Measurements from ENCODE around the gene PPP2R2B.

The PPP2R2B gene

GRCh38 chr5:146884066-146884626 lies 5.6 kb upstream of the PPP2R2B start:
- DNase-seq: no peak

- DNase-seq: no peak
These were observed 5.0 kb upstream of the PPP2R2B start for GRCh38 chr5:146883511-146883910.

GRCh38 chr5:146880966-146881365 lies 2.4 kb upstream of the PPP2R2B start:
- DNase-seq: no peak

- DNase-seq: peak; percentile 20
These were observed 628 bp downstream of the PPP2R2B start for GRCh38 chr5:146877783-146878475.

- DNase-seq: no peak
These were observed 1.3 kb downstream of the PPP2R2B start for GRCh38 chr5:146877178-146877681.

GRCh38 chr5:146873186-146873917 lies 5.2 kb downstream of the PPP2R2B start:
- no peak for DNase-seq

- DNase-seq: no peak
These were observed 6.4 kb downstream of the PPP2R2B start for GRCh38 chr5:146872188-146872587.

GRCh38 chr5:146867996-146868708 lies 10.4 kb downstream of the PPP2R2B start:
- DNase-seq: no peak

- DNase-seq: no peak
These were observed 12.3 kb downstream of the PPP2R2B start for GRCh38 chr5:146866263-146866662.

GRCh38 chr5:146862641-146863040 lies 15.9 kb downstream of the PPP2R2B start:
- no peak for DNase-seq

- no peak for DNase-seq
These were observed 18.2 kb downstream of the PPP2R2B start for GRCh38 chr5:146860213-146860893.

GRCh38 chr5:146852089-146852488 lies 26.5 kb downstream of the PPP2R2B start:
- no peak for DNase-seq

GRCh38 chr5:146851133-146851532 lies 27.4 kb downstream of the PPP2R2B start:
- peak; percentile 19 for DNase-seq

- DNase-seq: no peak
These were observed 28.8 kb downstream of the PPP2R2B start for GRCh38 chr5:146849694-146850303.

GRCh38 chr5:146848133-146848532 lies 30.4 kb downstream of the PPP2R2B start:
- DNase-seq: no peak

- no peak for DNase-seq
These were observed 38.5 kb downstream of the PPP2R2B start for GRCh38 chr5:146840016-146840415.

GRCh38 chr5:146836226-146836842 lies 42.2 kb downstream of the PPP2R2B start:
- no peak for DNase-seq

GRCh38 chr5:146832985-146833732 lies 45.4 kb downstream of the PPP2R2B start:
- no peak for DNase-seq

GRCh38 chr5:146828385-146828784 lies 50.2 kb downstream of the PPP2R2B start:
- DNase-seq: no peak

GRCh38 chr5:146827901-146828300 lies 50.7 kb downstream of the PPP2R2B start:
- no peak for DNase-seq

GRCh38 chr5:146825033-146825432 lies 53.5 kb downstream of the PPP2R2B start:
- no peak for DNase-seq
